Measurements from ENCODE around the gene RNU7-1.

Gene RNU7-1

GRCh38 chr12:6951551-6952120 lies 8.0 kb downstream of the RNU7-1 start:
- TF ChIP-seq TAF1 (IDR thresholded peaks at IDR 0.05; ENCODE audit: borderline replicate concordance, low read depth, low read length) (no peak; the same call in 1 of the 2 replicates), POLR2AphosphoS5 (IDR thresholded peaks at IDR 0.05; ENCODE audit: low read depth, low read length) (no peak; the same call in 1 of the 2 replicates), POLR2A (IDR thresholded peaks at IDR 0.05; ENCODE audit: low read depth, low read length) (no peak)
- DNase-seq (ENCODE audit: insufficient read length) (no peak), FAIRE-seq (no peak)

- DNase-seq (ENCODE audit: insufficient read length) (no peak), FAIRE-seq (no peak)
- peak; percentile 13 for TF ChIP-seq POLR2A (IDR thresholded peaks at IDR 0.05; ENCODE audit: low read depth, low read length)
- TF ChIP-seq TAF1 (IDR thresholded peaks at IDR 0.05; ENCODE audit: borderline replicate concordance, low read depth, low read length), result no peak
Observed at GRCh38 chr12:6952121-6952862, 8.7 kb downstream of the RNU7-1 start.

GRCh38 chr12:6952863-6953441 lies 9.3 kb downstream of the RNU7-1 start:
- no peak for FAIRE-seq
- DNase-seq (ENCODE audit: insufficient read length), result no peak
- TF ChIP-seq POLR2A (IDR thresholded peaks at IDR 0.05; ENCODE audit: low read depth, low read length) (no peak), TAF1 (IDR thresholded peaks at IDR 0.05; ENCODE audit: borderline replicate concordance, low read depth, low read length) (no peak), POLR2AphosphoS5 (IDR thresholded peaks at IDR 0.05; ENCODE audit: low read depth, low read length) (no peak)

GRCh38 chr12:6953442-6954315 lies 10.1 kb downstream of the RNU7-1 start:
- FAIRE-seq, result peak; percentile 99
- peak; percentile 90 for TF ChIP-seq TAF1 (IDR thresholded peaks at IDR 0.05; ENCODE audit: borderline replicate concordance, low read depth, low read length)
- peak; percentile 97 for TF ChIP-seq POLR2A (IDR thresholded peaks at IDR 0.05; ENCODE audit: low read depth, low read length)
- peak; percentile 99 for TF ChIP-seq POLR2AphosphoS5 (IDR thresholded peaks at IDR 0.05; ENCODE audit: low read depth, low read length)
- no peak for DNase-seq (ENCODE audit: insufficient read length)

- TF ChIP-seq POLR2AphosphoS5 (IDR thresholded peaks at IDR 0.05; ENCODE audit: low read depth, low read length) (no peak), TAF1 (IDR thresholded peaks at IDR 0.05; ENCODE audit: borderline replicate concordance, low read depth, low read length) (no peak), POLR2A (IDR thresholded peaks at IDR 0.05; ENCODE audit: low read depth, low read length) (no peak; the same call in 1 of the 2 replicates)
- FAIRE-seq (peak; percentile 54), DNase-seq (ENCODE audit: insufficient read length) (no peak)
Observed at GRCh38 chr12:6954316-6955107, 10.9 kb downstream of the RNU7-1 start.

GRCh38 chr12:6955108-6956020 lies 11.7 kb downstream of the RNU7-1 start:
- no peak for DNase-seq (ENCODE audit: insufficient read length)
- FAIRE-seq, result no peak

GRCh38 chr12:6956021-6956727 lies 12.6 kb downstream of the RNU7-1 start:
- FAIRE-seq (peak; percentile 95), DNase-seq (ENCODE audit: insufficient read length) (no peak)
- TF ChIP-seq TAF1 (IDR thresholded peaks at IDR 0.05; ENCODE audit: borderline replicate concordance, low read depth, low read length), result no peak
- TF ChIP-seq POLR2A (IDR thresholded peaks at IDR 0.05; ENCODE audit: low read depth, low read length), result no peak; the same call in 1 of the 2 replicates
- TF ChIP-seq POLR2AphosphoS5 (IDR thresholded peaks at IDR 0.05; ENCODE audit: low read depth, low read length), result no peak; the same call in 1 of the 2 replicates

More at GRCh38 chr12:6955108-6956020, 11.7 kb downstream of the RNU7-1 start:
- 0 out of 2 replicates have a peak, but pooled peaks have one; percentile 58 for TF ChIP-seq POLR2AphosphoS5 (IDR thresholded peaks at IDR 0.05; ENCODE audit: low read depth, low read length)
- TF ChIP-seq POLR2A (IDR thresholded peaks at IDR 0.05; ENCODE audit: low read depth, low read length), result no peak

- FAIRE-seq (peak; percentile 44), DNase-seq (ENCODE audit: insufficient read length) (no peak)
- TF ChIP-seq POLR2A (IDR thresholded peaks at IDR 0.05; ENCODE audit: low read depth, low read length) (peak; percentile 6; the same call in 1 of the 2 replicates), TAF1 (IDR thresholded peaks at IDR 0.05; ENCODE audit: borderline replicate concordance, low read depth, low read length) (no peak)
Observed at GRCh38 chr12:6957151-6957701, 13.6 kb downstream of the RNU7-1 start.
